ENCODE results near the gene GNG13. TPM values are rescaled to one million over a fixed set of nuclear protein-coding genes. Genes with fewer than 3 reads are reported as not detected.

The GNG13 gene
- total RNA-seq, 1 donor from 2014 or later, result not detected

DNA sequence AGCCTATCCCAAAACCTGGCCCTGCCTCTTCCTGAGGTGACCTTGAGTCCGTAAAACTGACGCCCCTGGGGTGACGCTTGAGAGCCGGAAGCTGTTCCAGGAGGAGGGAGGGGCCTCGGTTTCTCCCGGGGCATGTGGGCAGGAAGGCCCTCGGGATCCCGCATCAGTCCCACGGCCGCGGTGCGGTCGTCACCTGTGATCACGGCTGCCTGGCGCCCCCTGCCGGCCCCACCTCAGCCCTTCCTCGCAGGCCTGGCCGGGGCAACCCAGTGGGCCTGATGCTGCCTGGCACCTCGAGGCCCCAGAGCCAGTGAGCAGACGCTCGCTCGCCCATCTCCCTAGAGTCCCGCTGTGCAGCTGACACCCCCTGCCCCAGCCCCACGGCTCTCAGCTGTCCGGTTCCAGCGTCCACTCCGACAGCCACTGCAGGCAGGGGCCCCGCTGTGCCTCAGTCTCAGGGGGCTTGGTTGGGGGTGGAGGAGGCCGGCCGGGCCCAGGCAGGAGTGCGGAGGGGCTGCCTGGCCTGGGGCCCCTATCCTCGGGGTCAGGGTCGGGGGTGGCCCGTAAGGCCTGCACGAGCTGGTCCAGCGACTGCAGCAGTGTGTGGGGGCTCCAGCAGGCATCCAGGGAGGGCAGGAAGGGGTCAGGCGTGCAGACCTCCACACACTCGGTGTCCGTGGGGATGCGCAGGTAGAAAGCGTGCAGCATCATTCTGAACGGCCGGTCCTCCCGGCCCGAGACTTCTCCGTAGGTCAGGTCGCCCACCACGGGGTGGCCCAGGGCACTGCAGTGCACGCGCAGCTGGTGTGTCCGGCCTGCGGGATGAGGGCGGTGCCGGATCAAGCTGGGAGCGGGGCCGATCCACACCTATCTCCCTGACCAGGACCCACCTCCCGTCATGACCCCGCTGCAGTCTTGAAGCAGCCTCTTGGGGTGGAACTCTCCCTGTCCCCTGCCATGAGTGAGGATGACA, 14.7 kb downstream of the GNG13 start:
- no peak overlapping the region for H2AFZ ChIP-seq (ENCODE audit: low read depth, low read length)
- H3K9me3 ChIP-seq (ENCODE audit: insufficient read depth, low read depth, low read length), result no peaks in the 10 kb centered on the region
- H3K4me3 ChIP-seq (ENCODE audit: insufficient read depth, low read depth, low read length), result no peak overlapping the region
- H3K4me2 ChIP-seq (ENCODE audit: low read length), result no peak overlapping the region
- Mint-ChIP-seq H3K4me3 (ENCODE audit: unreplicated experiment) (peak overlapping the region; percentile 74), H3K27me3 (ENCODE audit: low read depth, unreplicated experiment) (peaks cover 3% of the 10 kb centered on the region), H3K36me3 (ENCODE audit: low read depth, unreplicated experiment) (no peaks in the 10 kb centered on the region), H3K9me3 (ENCODE audit: unreplicated experiment) (no peaks in the 10 kb centered on the region), H3K4me1 (ENCODE audit: low read depth, unreplicated experiment) (no peaks in the 10 kb centered on the region), H3K27ac (ENCODE audit: unreplicated experiment) (no peak overlapping the region)
- H3K27ac ChIP-seq (ENCODE audit: low read depth, low read length), result no peak overlapping the region
- FAIRE-seq (no peak), DNase-seq (ENCODE audit: low read depth) (no peak)
- H3K9ac ChIP-seq (ENCODE audit: low read length), result no peak overlapping the region
- peaks cover 20% of the 10 kb centered on the region for H3K4me1 ChIP-seq (ENCODE audit: insufficient read depth, low read length)
- H3K27me3 ChIP-seq (ENCODE audit: insufficient read depth, low read length), result no peaks in the 10 kb centered on the region
- no peaks in the 10 kb centered on the region for H3K36me3 ChIP-seq (ENCODE audit: insufficient read depth, low read length)
- H3K79me2 ChIP-seq (ENCODE audit: insufficient read depth, low read length), result peaks cover 42% of the 10 kb centered on the region
- TF ChIP-seq CTCF (IDR thresholded peaks at IDR 0.05; ENCODE audit: insufficient read depth, low read depth, low read length) (peak; percentile 38), EZH2 (IDR thresholded peaks at IDR 0.05; ENCODE audit: insufficient read depth, low read length) (no peak)
- peaks cover 36% of the 10 kb centered on the region for H4K20me1 ChIP-seq (ENCODE audit: insufficient read depth, low read length)

- no peak for TF ChIP-seq EZH2 (IDR thresholded peaks at IDR 0.05; ENCODE audit: insufficient read depth, low read length)
- no peak for TF ChIP-seq CTCF (IDR thresholded peaks at IDR 0.05; ENCODE audit: insufficient read depth, low read depth, low read length)
- H3K4me2 ChIP-seq (ENCODE audit: low read length), result no peak overlapping the region
- H4K20me1 ChIP-seq (ENCODE audit: insufficient read depth, low read length), result peaks cover 31% of the 10 kb centered on the region
- no peaks in the 10 kb centered on the region for H3K36me3 ChIP-seq (ENCODE audit: insufficient read depth, low read length)
- no peaks in the 10 kb centered on the region for H3K36me3 Mint-ChIP-seq (ENCODE audit: low read depth, unreplicated experiment)
- H3K27me3 Mint-ChIP-seq (ENCODE audit: low read depth, unreplicated experiment), result peaks cover 9% of the 10 kb centered on the region
- no peak overlapping the region for H3K27ac ChIP-seq (ENCODE audit: low read depth, low read length)
- no peaks in the 10 kb centered on the region for H3K27me3 ChIP-seq (ENCODE audit: insufficient read depth, low read length)
- FAIRE-seq (no peak), DNase-seq (ENCODE audit: low read depth) (no peak)
- no peak overlapping the region for H3K4me3 Mint-ChIP-seq (ENCODE audit: unreplicated experiment)
- H3K4me1 ChIP-seq (ENCODE audit: insufficient read depth, low read length), result peaks cover 16% of the 10 kb centered on the region
- H3K4me3 ChIP-seq (ENCODE audit: insufficient read depth, low read depth, low read length), result no peak overlapping the region
- no peak overlapping the region for H3K27ac Mint-ChIP-seq (ENCODE audit: unreplicated experiment)
- H3K9me3 ChIP-seq (ENCODE audit: insufficient read depth, low read depth, low read length), result no peaks in the 10 kb centered on the region
- peaks cover 32% of the 10 kb centered on the region for H3K79me2 ChIP-seq (ENCODE audit: insufficient read depth, low read length)
- no peaks in the 10 kb centered on the region for H3K4me1 Mint-ChIP-seq (ENCODE audit: low read depth, unreplicated experiment)
- H3K9me3 Mint-ChIP-seq (ENCODE audit: unreplicated experiment), result no peaks in the 10 kb centered on the region
- H3K9ac ChIP-seq (ENCODE audit: low read length), result no peak overlapping the region
- no peak overlapping the region for H2AFZ ChIP-seq (ENCODE audit: low read depth, low read length)
These were observed 16.1 kb downstream of the GNG13 start for GRCh38 chr16:784431-784830.

Measured in astrocyte (in vitro differentiated cells and primary cell).